GM19025 (cell line): ENCODE measurements around the gene MXRA7.
"Not testable (repeated sequence)": the region's sequence is repeated elsewhere in the genome, so short reads cannot be mapped to it uniquely, and the experiment has no call there.

ENCODE experiments used
- ATAC-seq: cut with Tn5 transposase; IDR thresholded peaks from one replicate; pipeline ENCODE4 v1.9.1; 2021; ENCODE audit warnings: mild to moderate bottlenecking, low read depth, moderate library complexity; ENCODE audit not compliant: unreplicated experiment

The MXRA7 gene, protein sequence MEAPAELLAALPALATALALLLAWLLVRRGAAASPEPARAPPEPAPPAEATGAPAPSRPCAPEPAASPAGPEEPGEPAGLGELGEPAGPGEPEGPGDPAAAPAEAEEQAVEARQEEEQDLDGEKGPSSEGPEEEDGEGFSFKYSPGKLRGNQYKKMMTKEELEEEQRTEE

DNA sequence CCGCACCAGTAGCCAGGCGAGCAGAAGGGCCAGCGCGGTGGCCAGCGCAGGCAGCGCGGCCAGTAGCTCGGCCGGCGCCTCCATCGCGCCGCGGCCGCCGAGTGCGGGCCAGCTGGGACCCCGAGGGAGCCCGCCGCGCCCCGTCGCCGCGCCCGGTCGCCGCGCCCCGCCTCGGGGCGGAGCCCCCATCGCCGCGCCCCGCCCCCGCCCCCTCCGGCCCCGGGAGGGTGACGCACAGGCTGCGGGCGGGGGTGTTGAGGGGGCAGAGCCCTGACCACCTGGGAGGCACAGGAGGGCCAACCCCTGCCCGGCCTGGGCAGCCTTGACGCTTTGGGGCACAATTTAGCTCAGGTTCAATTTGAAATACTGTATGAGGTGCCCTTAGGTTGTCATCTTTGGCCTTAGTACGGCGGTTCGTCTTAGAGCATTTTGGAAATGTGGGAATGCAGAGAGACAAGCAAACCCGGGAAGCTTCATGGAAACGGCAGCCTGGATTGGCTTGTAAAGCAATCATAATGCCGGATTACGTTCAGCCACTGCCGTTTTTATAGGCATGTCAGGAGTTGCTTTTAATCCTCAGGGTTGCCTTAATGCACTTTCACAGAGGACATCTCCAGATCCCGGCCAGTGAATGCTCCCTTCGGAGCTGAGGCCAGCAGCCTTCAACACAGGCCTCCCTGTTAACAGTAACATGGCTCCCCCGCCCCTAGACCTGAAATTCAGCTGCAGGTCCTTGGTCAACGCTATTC, at the start of gene MXRA7:
TSS of gene MXRA7 (minus strand) at position 103 of the 749 bp plus-strand sequence. CDS start at position 84, 19 bp downstream.
- ATAC-seq, result no peak

- ATAC-seq, result no peak
Observed at GRCh38 chr17:76758570-76758969, 47.8 kb upstream of the MXRA7 start.

- ATAC-seq, result no peak
Observed at GRCh38 chr17:76757256-76757655, 46.5 kb upstream of the MXRA7 start.

- no peak for ATAC-seq
Observed at GRCh38 chr17:76755285-76755684, 44.5 kb upstream of the MXRA7 start.

GRCh38 chr17:76753061-76753961, 42.5 kb upstream of the MXRA7 start:
- no peak for ATAC-seq

GRCh38 chr17:76752006-76752405, 41.2 kb upstream of the MXRA7 start:
- no peak for ATAC-seq

GRCh38 chr17:76751416-76751993, 40.7 kb upstream of the MXRA7 start:
- no peak for ATAC-seq

DNA sequence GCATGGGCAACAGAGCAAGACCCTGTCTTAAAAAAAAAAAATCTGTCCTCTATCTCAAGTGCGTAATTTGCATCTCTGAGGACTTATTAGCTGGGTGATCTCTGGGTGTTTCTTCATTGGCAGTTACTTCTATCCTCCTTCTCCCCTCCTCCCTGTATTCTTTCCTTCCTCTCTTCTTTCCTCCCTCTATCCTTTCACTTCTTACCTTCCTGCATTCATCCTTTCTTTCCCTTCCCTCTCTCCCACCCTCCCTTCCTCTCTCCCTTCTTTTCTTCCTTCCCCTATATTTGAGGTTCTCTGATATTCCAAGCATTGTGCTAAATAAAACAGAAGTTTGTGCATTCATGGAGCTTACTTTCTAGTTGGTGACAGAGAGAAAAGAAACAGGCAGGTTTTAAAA, 37.9 kb upstream of the MXRA7 start:
- ATAC-seq, result no peak

GRCh38 chr17:76747716-76748363, 37.1 kb upstream of the MXRA7 start:
- ATAC-seq, result no peak

DNA sequence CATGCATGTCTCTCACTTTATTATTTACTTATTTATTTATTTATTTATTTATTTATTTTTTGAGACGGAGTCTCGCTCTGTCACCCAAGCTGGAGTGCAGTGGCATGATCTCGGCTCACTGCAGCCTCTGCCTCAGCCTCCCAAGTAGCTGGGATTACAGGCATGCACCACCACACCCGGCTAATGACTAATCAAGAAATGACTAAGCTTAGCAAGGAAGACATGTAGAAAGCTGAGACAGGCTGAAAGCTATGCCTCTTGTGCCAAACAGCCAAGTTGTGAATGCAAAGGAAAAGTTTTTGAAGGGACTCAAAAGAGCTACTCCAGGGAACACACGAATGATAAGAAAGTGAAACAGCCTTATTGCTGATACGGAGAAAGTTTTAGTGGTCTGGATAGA, 35.0 kb upstream of the MXRA7 start:
- not testable (repeated sequence) for ATAC-seq

DNA sequence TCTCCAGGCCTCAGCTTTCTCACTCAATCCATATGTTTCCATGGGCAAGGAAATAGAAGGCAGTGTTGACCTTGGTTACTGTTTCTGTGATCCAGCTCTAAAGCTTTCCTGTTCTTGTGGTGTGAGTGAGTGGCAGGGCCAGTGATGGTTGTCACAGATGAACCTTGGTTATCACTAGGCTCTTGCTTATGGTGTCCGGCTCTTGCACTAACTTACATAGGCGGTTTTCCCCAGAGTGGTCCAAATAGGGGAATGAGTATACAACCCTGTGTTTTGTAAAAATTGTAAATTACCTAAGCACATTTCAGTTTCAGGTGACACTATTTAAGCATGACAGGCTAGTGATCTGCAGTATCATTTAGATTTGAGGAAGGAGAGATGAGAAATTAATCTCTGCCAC, 34.0 kb upstream of the MXRA7 start:
- ATAC-seq, result no peak

DNA sequence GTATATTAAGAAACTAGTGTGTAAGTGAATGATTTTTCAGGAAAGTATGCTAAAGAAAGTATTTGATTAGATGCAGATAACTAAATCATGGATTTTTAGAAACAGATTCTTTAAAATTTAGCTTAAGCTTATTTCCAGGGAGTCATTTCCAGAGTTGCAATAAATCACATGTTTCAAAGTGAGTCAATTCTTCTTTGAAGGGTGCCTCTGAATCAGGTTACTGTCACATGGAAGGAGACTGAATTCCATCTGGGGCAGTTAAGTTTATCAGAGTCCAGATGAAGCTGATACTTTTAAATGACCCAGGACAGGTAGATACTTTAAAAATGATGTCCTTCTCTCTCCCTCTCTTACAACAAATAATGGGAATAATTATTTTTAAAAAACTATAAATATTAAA, 32.2 kb upstream of the MXRA7 start:
- ATAC-seq, result no peak

- no peak for ATAC-seq
Observed at GRCh38 chr17:76740329-76741118, 29.8 kb upstream of the MXRA7 start.

DNA sequence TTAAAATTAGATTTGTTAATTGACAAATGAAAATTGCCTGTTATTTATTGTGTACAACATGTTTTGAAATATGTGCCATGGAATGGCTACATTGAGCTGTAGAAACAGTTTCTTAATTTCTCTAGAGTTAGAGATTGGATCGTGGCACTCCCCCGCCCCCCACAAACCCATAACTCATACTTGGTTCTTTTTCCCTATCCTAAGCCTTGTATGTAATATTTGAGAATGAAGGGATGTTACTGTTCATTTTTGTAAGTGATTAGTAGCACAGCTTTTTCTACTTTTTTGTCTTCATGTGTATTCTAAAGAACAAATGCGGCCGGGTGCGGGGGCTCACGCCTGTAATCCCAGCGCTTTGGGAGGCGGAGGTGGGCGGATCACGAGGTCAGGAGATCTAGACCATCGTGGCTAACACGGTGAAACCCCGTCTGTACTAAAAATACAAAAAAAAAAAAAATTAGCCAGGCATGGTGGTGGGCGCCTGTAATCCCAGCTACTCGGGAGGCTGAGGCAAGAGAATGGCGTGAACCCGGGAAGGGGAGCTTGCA, 28.9 kb upstream of the MXRA7 start:
- ATAC-seq, result not testable (repeated sequence)

DNA sequence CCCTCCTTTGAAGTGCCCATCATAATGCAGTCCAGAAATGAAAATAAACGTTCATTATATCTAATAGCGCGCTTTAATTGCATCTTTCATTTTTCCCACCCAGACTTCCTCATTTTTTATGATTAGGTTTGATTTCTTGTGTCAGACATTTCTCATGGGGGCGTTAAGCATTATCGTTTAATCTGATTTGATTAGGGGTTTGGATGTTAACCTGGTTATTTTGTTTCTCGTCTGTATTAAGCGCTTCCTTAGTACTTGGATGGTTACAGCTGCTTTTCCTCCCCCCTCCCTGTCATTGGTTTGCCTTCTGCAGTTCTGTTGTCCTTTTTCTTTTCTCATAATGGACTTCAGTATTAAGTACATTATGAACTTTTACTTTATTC, 27.7 kb upstream of the MXRA7 start:
- no peak for ATAC-seq

GRCh38 chr17:76737676-76738467, 27.1 kb upstream of the MXRA7 start, which contains the start of gene MFSD11:
MFSD11 (plus strand) TSS chr17:76738119; CDS start chr17:76738353, 234 bp downstream.
- ATAC-seq, result peak; percentile 44

GRCh38 chr17:76737082-76737675, 26.4 kb upstream of the MXRA7 start, which contains the start of gene SRSF2:
SRSF2 (minus strand) TSS chr17:76737331; CDS start chr17:76737160, 171 bp downstream.
- peak; percentile 64 for ATAC-seq
